ENCODE data around the gene KRT1. TPM values are rescaled to one million over a fixed set of nuclear protein-coding genes. Genes with fewer than 3 reads are reported as not detected.

Gene KRT1
- total and polyA plus RNA-seq, 2 donors (not counting 1 experiment from before 2014, with no cell fraction given) = not detected

- no peaks in the 10 kb centered on the region for H4K20me1 ChIP-seq (ENCODE audit: control insufficient read depth, insufficient read depth, low read length, poor library complexity, severe bottlenecking)
- H3K4me3 Mint-ChIP-seq = no peak overlapping the region
- no peak for DNase-seq
Measured at GRCh38 chr12:52643233-52644077, 36.8 kb downstream of the KRT1 start.

GRCh38 chr12:52641468-52641867 lies 38.7 kb downstream of the KRT1 start:
- Histone ChIP-seq H3K27ac (ENCODE audit: low read length in 2 of 2) (no peak overlapping the region), H3K79me2 (ENCODE audit: control insufficient read depth, insufficient read depth, low read length) (no peaks in the 10 kb centered on the region), H3K4me3 (ENCODE audit: control extremely low read depth in 1 of 5, extremely low read depth in 1 of 5, insufficient read depth in 1 of 5, low read depth in 2 of 5, low read length in 4 of 5) (no peak overlapping the region), H2AFZ (ENCODE audit: insufficient read depth, low read depth, low read length, poor library complexity, severe bottlenecking) (no peak overlapping the region), H3K27me3 (replicated peaks in 1 of 4; ENCODE audit: control extremely low read depth in 1 of 4, control insufficient read depth in 3 of 4, insufficient read depth in 4 of 4, low read length in 3 of 4) (peaks cover 0 to 4% (median 0%) of the 10 kb centered on the region in 4 experiments), H3K4me2 (replicated peaks; ENCODE audit: low read depth, low read length, poor library complexity, severe bottlenecking) (no peak overlapping the region), H3K9ac (ENCODE audit: low read length) (no peak overlapping the region), H3K36me3 (replicated peaks in 1 of 2; ENCODE audit: control extremely low read depth in 1 of 2, control insufficient read depth in 1 of 2, extremely low read depth in 1 of 2, insufficient read depth in 2 of 2, low read length in 1 of 2) (no peaks in the 10 kb centered on the region), H3K9me3 (ENCODE audit: control extremely low read depth in 1 of 3, control insufficient read depth in 2 of 3, insufficient read depth in 1 of 3, low read length in 2 of 3) (no peaks in the 10 kb centered on the region), H4K20me1 (ENCODE audit: control insufficient read depth, insufficient read depth, low read length, poor library complexity, severe bottlenecking) (no peaks in the 10 kb centered on the region), H3K4me1 (ENCODE audit: control insufficient read depth in 2 of 2, insufficient read depth in 2 of 2, low read length in 2 of 2) (no peaks in the 10 kb centered on the region)
- DNase-seq = no peak
- WGBS (ENCODE audit: insufficient coverage) = 96% methylated on average over 3 of the region's 4 CpGs
- peaks cover 2% of the 10 kb centered on the region for H3K9me3 Mint-ChIP-seq (ENCODE audit: insufficient read depth)
- no peak overlapping the region for H3K4me3 Mint-ChIP-seq
- peaks cover 21% of the 10 kb centered on the region for H3K27me3 Mint-ChIP-seq
- POLR2A ChIA-PET = no interaction called here
- H3K27ac Mint-ChIP-seq = no peak overlapping the region
- CTCF ChIA-PET = no interaction called here
- no peaks in the 10 kb centered on the region for H3K4me1 Mint-ChIP-seq
- no peak for ATAC-seq (ENCODE audit: low read depth)
- TF ChIP-seq EZH2 (IDR thresholded peaks at IDR 0.05; ENCODE audit: borderline replicate concordance, insufficient read depth, low read depth, low read length, poor library complexity, severe bottlenecking) = no peak
- TF ChIP-seq, protein P1, sequence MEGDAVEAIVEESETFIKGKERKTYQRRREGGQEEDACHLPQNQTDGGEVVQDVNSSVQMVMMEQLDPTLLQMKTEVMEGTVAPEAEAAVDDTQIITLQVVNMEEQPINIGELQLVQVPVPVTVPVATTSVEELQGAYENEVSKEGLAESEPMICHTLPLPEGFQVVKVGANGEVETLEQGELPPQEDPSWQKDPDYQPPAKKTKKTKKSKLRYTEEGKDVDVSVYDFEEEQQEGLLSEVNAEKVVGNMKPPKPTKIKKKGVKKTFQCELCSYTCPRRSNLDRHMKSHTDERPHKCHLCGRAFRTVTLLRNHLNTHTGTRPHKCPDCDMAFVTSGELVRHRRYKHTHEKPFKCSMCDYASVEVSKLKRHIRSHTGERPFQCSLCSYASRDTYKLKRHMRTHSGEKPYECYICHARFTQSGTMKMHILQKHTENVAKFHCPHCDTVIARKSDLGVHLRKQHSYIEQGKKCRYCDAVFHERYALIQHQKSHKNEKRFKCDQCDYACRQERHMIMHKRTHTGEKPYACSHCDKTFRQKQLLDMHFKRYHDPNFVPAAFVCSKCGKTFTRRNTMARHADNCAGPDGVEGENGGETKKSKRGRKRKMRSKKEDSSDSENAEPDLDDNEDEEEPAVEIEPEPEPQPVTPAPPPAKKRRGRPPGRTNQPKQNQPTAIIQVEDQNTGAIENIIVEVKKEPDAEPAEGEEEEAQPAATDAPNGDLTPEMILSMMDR (IDR thresholded peaks at IDR 0.05) = no peak
- intact Hi-C loops (cut with micrococcal nuclease) = no loop called here

More at GRCh38 chr12:52643233-52644077, 36.8 kb downstream of the KRT1 start:
- peaks cover 16% of the 10 kb centered on the region for H3K27me3 Mint-ChIP-seq
- H3K27ac ChIP-seq (ENCODE audit: low read length in 2 of 2) = no peak overlapping the region
- H3K27ac Mint-ChIP-seq = no peak overlapping the region
- no peak for TF ChIP-seq EZH2 (IDR thresholded peaks at IDR 0.05; ENCODE audit: borderline replicate concordance, insufficient read depth, low read depth, low read length, poor library complexity, severe bottlenecking)
- TF ChIP-seq, protein P1 (IDR thresholded peaks at IDR 0.05) = no peak
- H3K9me3 Mint-ChIP-seq (ENCODE audit: insufficient read depth) = peaks cover 2% of the 10 kb centered on the region
- no peaks in the 10 kb centered on the region for H3K4me1 Mint-ChIP-seq
- no peak overlapping the region for H3K4me2 ChIP-seq (replicated peaks; ENCODE audit: low read depth, low read length, poor library complexity, severe bottlenecking)
- ATAC-seq (ENCODE audit: low read depth) = no peak
- ChIA-PET POLR2A (no interaction called here), CTCF (no interaction called here)
- no peak overlapping the region for H3K9ac ChIP-seq (ENCODE audit: low read length)
- no peaks in the 10 kb centered on the region for H3K4me1 ChIP-seq (ENCODE audit: control insufficient read depth in 2 of 2, insufficient read depth in 2 of 2, low read length in 2 of 2)
- H3K9me3 ChIP-seq (ENCODE audit: control extremely low read depth in 1 of 3, control insufficient read depth in 2 of 3, insufficient read depth in 1 of 3, low read length in 2 of 3) = peaks cover 0 to 4% (median 0%) of the 10 kb centered on the region in 3 donors
- 67% methylated on average over 6 of the region's 10 CpGs for WGBS (ENCODE audit: insufficient coverage)
- no peaks in the 10 kb centered on the region for H3K36me3 ChIP-seq (replicated peaks in 1 of 2; ENCODE audit: control extremely low read depth in 1 of 2, control insufficient read depth in 1 of 2, extremely low read depth in 1 of 2, insufficient read depth in 2 of 2, low read length in 1 of 2)
- H3K27me3 ChIP-seq (replicated peaks in 1 of 4; ENCODE audit: control extremely low read depth in 1 of 4, control insufficient read depth in 3 of 4, insufficient read depth in 4 of 4, low read length in 3 of 4) = peaks cover 0 to 4% (median 0%) of the 10 kb centered on the region in 4 experiments
- H3K4me3 ChIP-seq (ENCODE audit: control extremely low read depth in 1 of 5, extremely low read depth in 1 of 5, insufficient read depth in 1 of 5, low read depth in 2 of 5, low read length in 4 of 5) = no peak overlapping the region
- H3K79me2 ChIP-seq (ENCODE audit: control insufficient read depth, insufficient read depth, low read length) = no peaks in the 10 kb centered on the region
- intact Hi-C loops (cut with micrococcal nuclease) = no loop called here
- H2AFZ ChIP-seq (ENCODE audit: insufficient read depth, low read depth, low read length, poor library complexity, severe bottlenecking) = no peak overlapping the region
